ENCODE measurements around the gene ZNF385D.

GRCh38 chr3:21664996-21665395 lies 86.0 kb downstream of the ZNF385D start:
- TF ChIP-seq, protein P1, sequence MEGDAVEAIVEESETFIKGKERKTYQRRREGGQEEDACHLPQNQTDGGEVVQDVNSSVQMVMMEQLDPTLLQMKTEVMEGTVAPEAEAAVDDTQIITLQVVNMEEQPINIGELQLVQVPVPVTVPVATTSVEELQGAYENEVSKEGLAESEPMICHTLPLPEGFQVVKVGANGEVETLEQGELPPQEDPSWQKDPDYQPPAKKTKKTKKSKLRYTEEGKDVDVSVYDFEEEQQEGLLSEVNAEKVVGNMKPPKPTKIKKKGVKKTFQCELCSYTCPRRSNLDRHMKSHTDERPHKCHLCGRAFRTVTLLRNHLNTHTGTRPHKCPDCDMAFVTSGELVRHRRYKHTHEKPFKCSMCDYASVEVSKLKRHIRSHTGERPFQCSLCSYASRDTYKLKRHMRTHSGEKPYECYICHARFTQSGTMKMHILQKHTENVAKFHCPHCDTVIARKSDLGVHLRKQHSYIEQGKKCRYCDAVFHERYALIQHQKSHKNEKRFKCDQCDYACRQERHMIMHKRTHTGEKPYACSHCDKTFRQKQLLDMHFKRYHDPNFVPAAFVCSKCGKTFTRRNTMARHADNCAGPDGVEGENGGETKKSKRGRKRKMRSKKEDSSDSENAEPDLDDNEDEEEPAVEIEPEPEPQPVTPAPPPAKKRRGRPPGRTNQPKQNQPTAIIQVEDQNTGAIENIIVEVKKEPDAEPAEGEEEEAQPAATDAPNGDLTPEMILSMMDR (IDR thresholded peaks at IDR 0.05; ENCODE audit: low read depth, low read length, missing input control) = no peak
- no peak for TF ChIP-seq RAD21 (IDR thresholded peaks at IDR 0.05)
- TF ChIP-seq MAX (IDR thresholded peaks at IDR 0.05) = no peak
- no peak for TF ChIP-seq HNF4G (IDR thresholded peaks at IDR 0.05)
- TF ChIP-seq SP1 (IDR thresholded peaks at IDR 0.05) = no peak

Measured in liver (tissue), 3 donors.